Activated T-cell treated with anti-CD3 and anti-CD28 coated beads for 48 hours (primary cell): ENCODE measurements around the gene EIF3K.
A peak's percentile ranks its signal among the peaks of the same experiment; 100 is the strongest.
"Not testable (repeated sequence)": the region's sequence is repeated elsewhere in the genome, so short reads cannot be mapped to it uniquely, and the experiment has no call there.

Experiments used
- DNase-seq: peaks from one replicate; pipeline ENCODE4 v3.0.0-alpha.2; 2020; ENCODE audit warnings: low read depth

EIF3K gene

DNA sequence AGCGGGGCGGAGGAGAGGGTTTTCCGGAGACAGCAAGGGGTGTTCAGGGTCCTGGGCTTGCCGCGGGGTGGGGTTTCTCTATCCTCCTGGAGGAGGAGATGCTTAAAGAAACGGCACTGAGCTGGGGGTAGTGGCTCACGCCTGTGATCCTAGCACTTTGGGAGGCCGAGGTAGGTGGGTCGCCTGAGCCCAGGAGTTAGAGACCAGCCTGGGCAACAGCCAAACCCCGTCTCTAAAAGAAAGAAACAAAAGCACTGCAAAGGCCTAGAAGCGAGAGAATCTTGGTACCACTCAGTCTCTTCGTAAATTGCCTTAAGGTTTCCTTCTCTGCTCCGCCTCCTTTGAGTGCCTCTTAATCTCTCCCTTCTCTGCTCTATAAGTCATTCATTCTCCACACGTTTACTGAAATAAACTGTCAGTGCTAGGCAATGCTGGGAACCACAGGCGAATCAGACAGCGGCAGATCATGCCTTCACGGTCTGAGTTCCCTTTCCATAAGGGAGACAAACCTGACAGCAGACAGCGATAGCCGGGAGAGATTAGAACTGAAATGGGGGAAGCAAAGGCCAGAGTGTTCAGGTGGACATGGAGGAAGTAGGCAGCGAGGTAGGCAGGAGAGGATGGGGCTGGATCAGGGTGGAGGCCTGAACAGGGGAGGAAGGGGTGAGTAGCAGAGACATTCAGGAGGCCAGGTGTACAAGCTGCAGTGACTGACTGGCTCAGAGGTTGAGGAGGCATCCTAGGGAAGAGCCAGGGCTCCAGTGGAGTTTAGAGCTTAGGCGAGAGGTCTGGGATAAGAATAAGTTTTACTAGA, 580 bp downstream of the EIF3K start:
- DNase-seq, result no peak

DNA sequence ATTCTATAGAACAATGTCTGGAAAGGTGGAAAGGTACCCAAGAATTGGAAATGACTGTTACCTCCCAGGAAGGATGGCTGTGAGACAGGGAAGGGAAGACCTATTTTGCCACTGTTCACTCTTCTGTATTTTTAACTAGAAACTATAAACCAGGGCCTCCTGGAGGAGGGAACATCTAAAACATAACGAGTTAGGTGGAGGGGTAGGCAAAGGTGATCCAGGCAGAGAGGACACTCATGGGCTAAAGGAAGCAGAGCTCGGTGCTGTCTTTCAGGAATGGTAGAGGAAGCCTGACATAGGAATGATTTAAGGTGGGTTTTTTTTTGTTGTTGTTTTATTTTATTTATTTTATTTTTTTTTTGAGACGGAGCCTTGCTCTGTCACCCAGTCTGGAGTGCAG, 5.8 kb downstream of the EIF3K start:
- no peak for DNase-seq

DNA sequence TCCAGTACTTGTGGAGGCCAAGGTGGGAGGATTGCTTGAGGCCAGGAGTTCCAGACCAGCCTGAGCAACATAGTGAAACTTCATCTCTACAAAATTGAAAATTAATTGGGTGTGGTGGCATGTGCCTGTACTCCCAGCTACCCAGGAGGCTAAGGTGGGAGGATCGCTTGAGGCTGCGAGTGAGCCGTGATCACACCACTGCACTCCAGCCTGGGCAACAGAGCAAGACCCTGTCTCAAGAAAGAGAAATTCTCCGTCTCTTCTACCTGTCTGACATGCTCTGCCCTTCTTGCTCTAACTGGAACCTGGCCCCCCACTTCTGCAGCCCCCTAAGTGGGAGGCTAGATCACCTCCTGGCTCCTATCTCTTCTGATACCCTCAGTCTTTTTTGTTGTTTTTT, 7.4 kb downstream of the EIF3K start:
- DNase-seq, result no peak

DNA sequence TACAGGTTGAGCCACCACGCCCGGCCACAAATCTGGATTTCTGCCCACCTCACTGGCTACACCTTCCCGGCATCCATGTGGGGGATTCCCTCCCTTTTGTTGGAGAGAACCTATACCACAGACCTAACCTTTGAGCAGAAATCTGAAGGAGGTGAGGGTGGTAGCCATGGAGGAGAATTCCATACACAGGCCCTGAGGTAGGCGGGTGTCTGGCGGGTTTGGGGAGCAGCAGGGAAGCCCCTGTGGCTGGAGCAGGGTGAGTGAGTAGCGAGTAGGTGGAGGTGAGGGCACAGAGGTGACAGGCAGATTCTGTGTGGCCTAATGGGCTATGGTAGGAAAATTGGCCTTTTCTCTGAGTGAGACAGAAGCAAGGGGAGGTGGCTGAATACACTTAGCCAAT, 10.6 kb downstream of the EIF3K start:
- DNase-seq, result no peak

DNA sequence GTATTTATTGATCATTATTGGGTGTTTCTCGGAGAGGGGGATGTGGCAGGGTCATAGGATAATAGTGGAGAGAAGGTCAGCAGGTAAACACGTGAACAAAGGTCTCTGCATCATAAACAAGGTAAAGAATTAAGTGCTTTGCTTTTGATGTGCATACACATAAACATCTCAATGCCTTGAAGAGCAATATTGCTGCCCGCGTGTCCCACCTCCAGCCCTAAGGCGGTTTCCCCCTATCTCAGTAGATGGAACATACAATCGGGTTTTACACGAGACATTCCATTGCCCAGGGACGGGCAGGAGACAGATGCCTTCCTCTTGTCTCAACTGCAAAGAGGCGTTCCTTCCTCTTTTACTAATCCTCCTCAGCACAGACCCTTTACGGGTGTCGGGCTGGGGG, 12.3 kb downstream of the EIF3K start:
- DNase-seq, result not testable (repeated sequence)

DNA sequence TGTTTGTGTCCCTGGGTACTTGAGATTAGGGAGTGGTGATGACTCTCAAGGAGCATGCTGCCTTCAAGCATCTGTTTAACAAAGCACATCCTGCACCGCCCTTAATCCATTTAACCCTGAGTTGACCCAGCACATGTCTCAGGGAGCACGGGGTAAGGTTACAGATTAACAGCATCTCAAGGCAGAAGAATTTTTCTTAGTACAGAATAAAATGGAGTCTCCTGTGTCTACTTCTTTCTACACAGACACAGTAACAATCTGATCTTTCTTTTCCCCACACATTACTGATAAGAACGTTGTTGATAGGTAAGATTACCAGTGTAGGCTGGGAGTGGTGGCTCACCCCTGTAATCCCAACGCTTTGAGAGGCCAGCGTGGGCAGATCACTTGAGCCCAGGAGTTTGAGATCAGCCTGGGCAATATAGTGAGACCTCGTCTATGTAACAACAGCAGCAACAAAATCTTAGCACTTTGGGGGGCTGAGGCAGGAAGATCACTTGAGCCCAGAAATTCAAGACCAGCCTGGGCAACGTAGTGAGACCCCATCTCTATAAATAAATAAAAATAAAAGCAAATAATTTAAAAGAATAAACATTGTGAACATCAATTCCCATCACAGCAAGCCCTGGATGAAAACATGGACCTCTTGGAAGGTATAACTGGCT, 13.0 kb downstream of the EIF3K start:
- DNase-seq, result not testable (repeated sequence)

DNA sequence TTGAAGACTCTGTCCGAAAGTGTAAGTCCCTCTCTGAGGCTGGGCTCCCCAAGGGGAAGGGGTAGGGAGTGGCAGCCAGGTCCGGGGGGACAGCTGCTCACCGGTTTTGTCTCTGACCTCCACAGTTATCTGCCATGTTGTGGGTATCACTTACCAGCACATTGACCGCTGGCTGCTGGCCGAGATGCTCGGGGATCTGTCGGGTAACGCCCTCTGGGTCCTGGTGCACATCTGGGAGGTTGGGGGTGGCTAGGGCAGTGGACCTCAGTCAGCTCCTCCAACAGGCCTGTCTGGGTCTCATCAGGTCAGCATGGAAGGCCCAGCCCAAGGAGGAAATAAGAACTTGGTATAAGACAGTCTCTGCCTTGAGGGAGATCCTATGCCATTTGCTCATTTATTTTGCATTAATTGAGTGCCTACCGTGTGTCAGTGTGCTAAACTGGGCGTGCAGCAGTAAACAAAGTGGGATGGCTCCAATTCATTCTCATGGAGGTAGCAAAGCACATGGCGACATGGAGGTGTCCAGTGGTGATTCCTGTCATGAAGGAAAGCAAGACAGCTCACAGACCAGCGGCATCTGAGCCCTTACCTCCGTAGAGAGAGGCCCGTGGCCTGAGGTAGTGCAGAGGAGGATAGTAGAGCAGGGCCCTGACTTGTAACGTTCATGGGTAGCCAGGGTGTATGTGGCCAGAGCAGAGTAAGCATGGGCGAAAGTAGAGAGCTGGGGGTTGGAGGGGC, 13.7 kb downstream of the EIF3K start:
- DNase-seq, result no peak

DNA sequence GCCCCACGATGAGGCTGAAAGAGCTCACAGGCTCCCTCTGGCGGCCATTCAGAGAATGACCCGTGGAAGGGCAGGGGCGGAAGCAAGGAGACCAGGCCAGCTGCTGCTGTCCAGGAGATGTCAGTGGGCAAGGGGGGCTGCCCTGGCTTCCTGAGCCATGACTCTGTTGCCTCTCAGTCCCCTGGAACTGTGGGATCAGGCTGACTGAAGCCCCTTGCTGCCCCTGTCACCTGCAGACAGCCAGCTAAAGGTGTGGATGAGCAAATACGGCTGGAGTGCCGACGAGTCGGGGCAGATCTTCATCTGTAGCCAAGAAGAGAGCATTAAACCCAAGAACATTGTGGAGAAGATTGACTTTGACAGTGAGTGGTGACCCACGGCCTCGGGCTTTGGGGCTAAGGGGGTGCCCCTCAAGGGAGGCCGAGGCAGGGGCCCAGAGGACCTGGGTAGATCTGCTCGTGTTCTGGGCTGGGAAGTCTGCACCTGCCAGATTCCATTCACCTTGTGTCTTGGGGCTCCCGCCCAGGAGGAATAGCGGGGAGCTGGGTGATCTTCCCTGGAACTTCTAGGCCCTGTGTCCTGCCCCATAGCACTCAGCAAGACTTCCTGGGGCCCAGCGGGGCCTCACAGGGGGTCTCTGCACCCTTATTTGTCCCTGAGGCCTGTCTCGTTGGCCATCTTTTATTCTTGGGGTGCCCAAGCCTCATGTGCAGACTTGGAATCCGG, 15.9 kb downstream of the EIF3K start:
- peak; percentile 67 for DNase-seq

DNA sequence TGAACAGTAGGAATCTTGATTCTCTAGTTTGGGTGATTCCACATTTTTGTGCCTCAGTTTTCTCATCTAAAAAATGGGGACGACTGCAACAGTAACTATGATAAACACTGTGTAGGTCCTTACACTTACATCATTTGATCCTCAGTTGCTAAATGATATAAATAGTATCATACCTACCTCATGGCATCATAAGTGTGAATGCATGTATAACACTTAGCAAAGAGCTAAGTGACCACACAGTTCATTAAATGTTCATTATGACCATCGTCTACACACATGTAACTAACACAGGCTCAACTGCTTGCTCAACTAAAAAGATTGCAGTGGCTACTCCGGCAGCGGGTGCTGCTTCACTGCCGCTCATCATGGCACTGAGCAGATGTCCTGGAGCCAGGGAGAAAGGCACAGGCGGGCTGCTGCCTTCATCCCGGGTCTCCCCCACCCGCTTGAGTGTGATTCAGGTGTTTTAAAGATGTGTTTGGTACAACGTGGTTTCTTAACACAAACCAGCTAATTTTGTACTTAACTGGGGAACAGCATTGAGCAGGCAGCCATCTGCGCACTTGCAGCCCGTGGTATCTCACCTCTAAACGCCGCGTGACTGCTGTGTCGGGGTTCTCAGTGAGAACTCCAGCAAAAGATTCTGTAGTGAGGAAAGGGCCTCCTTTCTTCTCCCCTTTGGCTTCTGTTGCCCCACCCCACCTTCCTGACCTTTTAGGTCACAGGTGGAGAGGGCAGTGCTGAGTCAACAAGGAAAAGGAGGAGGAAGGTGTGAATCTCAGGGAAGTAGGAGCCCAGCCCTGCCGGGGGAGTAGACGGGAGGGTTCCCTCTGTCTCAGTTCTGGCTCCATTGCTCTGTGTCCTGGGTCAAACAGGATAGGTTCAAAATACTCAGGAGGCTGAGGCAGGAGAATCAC, 16.8 kb downstream of the EIF3K start:
- no peak for DNase-seq

DNA sequence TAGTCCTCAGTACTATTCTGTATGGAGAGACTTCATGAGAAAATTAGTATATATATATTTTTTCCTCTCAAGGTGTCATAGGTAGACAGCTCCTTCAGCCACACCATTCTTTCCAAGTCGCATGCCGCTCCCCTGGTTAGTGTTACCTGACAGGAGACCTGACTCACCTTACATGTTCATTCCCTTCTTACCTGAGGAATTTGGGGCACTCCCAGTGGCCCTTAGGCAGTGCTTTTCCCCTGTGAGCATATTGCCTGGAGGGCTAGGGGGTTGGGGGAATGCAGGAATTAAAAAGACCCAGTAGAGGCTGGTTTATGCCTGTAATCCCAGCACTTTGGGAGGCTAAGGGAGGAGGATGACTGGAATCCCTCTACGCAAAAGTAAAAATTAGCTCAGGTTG, 19.5 kb downstream of the EIF3K start:
- DNase-seq, result no peak

DNA sequence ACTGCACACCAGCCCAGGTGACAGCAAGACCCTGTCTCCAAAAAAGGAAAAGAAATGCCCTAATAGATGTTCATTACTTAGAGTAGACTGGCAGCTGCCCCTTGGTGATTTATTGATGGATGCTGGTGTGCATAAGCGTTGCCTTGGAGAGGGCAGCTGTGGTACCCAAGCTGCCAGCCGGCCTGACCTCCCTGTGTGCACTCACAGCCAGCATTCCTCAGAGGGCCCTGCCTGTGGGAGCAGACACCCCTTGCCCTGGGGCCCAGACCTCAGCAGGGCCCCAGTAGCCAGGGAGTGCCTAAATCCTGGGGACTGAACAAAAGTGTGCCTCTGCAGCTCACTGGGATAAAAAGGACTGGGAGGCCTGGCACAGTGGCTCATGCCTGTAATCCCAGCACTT, 20.7 kb downstream of the EIF3K start:
- DNase-seq, result no peak

DNA sequence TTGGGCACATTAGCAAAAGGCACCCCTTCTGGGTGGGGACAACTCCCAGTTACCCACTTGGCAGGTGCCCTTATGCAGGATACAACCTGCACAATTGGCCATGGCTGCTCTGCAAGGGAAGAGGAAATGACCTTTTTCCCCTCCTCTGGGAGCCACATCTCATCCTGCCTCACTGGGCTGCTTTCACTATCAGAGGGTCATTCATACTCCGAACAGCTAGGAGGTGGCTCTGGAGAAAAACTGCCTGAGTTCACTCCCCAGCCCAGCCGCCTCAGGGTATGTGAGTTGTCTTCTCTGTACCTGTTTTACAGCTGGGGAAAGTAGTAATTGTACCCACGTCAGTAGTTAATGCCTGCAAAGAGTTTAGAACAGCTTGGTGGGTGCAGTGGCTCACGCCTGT, 21.4 kb downstream of the EIF3K start:
- no peak for DNase-seq

DNA sequence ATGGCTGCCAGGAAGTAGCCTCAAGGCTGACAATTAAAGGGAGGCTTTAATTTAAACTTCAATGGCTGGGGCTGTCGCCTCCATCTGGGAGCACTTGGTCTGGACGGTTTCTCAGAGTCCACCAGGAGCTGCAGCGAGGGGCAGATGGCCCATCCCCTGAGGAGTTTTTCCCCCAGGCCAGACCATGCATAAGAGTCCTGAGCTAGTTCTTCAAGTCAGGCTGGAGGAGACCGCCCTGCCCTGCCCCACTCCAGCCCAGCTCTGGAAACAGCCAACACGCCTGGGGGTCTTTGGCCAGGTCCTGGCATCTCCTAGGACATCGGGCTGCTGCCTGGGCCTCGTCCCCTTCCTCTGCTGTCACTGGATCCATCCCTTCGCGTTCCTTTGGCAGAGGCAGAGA, 23.2 kb downstream of the EIF3K start:
- no peak for DNase-seq

DNA sequence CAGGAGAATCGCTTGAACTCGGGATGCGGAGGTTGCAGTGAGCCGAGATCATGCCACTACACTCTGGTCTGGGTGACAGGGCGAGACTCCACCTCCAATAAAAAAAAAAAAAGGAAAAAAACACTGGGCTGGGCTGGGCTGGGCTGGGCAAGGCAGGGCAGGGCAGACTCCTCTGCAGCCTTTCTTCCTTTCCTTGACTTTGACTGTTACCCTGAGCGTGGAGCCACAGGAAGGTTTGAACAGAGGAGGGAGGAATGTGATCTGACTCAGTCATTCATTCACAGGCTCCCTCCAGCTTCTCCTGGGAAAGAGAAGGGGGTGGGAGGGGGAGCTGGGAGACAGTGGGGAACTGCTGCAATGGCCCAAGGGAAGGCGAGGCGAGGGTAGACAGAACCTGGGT, 25.7 kb downstream of the EIF3K start:
- DNase-seq, result no peak

DNA sequence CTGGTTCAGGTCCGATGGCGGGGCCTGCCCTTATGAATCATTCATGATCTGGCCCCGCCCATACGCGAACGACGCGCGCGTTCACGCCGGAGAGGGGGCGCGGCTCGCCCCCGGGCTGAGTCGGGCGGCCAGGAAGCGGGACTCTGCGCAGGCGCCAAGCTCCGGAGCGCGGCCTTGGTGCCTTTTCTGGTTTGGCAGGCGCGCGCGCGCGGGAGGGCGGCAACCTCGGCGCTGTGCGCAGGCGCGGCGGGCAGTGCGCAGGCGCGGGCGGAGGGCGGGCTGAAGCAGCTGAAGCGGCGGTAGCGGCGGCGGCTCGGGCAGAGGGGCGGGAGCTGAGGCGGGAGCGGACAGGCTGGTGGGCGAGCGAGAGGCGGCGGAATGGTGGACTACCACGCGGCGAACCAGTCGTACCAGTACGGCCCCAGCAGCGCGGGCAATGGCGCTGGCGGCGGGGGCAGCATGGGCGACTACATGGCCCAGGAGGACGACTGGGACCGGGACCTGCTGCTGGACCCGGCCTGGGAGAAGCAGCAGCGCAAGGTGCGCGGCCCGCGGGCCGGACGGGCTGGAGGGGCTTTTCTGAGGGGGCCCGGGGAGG, 28.5 kb downstream of the EIF3K start, which contains the start of gene ACTN4:
TSS of gene ACTN4 (plus strand) at position 282 of the 598 bp plus-strand sequence. CDS start at position 379, 97 bp downstream.
- DNase-seq, result peak; percentile 100

DNA sequence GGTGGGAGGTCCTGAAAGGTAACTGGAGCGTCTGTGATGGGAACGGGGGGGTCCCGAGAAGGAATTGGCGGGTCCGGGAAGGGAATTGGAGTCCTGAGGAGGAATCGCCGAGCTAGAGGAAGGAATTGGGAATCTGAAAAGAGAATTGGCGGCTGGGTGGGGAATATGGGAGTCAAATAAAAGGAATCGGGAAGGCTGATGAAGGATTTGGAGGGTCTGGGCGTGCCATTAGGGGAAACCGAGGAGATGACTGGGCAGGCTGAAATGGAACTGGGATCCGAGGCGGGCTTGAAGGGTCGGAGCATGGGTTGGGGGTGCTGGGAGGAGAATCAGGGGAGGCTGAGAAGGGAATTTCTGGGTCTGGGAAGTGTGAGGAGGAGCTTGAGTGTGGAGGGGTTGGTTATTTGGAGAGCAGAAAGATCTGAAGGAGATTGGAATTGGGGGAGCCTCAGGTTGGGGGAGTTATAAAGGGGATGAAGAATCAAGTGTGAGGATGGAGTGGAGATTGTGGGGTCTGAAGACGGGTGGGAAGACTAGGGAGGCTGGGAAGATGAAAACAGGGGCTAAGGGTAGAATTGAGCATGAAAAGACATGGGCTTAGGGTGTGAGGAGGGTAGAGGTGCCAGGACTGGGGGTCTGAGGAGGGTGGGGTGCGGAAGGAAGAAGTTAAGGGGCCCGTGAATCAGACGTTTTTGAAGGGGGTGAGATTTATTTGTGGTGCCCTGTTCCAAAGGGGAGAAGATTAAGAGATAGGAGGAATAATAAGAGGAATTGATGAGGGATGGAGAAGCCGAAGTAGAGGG, 29.2 kb downstream of the EIF3K start:
- no peak for DNase-seq

DNA sequence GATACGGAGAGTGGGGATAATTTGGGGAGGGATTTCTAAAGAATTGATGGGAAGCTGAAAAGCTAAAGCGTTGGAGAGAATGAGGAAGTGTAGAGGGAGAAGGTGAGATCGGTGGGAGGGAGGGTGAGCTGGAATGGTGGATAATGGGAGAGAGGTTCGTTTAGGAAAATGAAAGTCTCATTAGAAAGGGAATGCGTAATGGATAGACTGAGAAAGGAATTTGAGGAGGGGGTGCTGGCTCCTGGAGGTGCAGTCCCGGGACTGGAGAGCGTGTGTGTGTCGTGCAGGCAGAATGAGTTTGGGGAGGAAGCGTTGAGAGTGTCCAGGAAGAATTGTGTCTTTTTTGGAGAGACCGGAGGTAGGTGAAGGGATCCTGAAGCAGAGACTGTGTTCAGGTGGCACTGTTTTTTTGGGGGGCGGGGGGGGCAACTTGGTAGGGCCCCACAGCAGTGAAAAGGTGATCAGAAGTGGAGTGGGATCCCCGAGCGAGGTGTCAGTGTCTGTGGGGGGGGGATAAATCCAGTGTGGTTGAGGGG, 29.8 kb downstream of the EIF3K start:
- no peak for DNase-seq

DNA sequence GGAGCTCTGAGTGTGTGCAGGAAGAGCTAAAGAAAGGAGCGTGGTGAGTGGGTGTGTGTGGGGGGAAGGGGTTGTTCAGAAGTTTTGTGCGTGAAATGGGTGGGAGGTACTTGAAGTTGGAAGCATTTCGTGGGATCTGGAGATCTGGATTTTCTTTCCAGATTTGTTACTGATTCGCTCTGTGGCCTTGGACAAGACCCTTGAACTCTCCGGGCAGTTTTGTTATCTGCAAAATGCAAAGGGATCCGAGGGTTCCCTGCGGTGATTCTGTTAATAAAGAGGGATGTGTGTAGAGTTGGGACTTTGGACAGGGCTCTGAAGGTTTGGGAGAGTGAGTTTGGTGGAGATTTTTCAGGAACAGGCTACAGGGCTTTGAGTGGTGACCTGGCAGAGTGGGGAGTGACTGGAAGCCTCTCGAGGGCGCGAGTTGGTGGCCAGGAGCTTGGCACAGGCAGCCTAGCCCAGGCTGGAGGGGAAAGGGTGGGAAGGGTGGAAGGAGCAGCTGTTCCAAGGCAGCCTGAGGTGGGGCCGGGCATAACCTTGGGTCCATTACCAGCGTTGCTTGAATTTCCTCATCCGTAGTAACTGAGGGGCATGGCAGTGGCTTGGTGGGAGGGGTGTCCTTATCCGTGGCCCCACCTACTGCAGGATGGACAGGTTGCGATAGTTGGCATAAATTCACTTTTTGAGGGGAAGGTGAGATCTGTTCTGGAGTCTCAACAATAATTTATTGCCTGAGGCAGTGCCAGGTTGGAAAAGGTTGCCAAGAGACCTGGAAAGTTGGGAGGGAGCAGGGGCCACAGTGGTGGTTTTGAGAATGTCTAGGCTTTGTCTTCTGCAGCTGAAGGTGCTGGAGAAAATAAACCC, 30.6 kb downstream of the EIF3K start:
- no peak for DNase-seq
